Measurements from ENCODE around the gene MED12L. TPM values are rescaled to one million over a fixed set of nuclear protein-coding genes. Genes with fewer than 3 reads are reported as not detected.
A peak's percentile ranks its signal among the peaks of the same experiment; 100 is the strongest.

MED12L gene
- total RNA-seq, 1 experiment from 2014 or later, result 14.9 TPM

DNA sequence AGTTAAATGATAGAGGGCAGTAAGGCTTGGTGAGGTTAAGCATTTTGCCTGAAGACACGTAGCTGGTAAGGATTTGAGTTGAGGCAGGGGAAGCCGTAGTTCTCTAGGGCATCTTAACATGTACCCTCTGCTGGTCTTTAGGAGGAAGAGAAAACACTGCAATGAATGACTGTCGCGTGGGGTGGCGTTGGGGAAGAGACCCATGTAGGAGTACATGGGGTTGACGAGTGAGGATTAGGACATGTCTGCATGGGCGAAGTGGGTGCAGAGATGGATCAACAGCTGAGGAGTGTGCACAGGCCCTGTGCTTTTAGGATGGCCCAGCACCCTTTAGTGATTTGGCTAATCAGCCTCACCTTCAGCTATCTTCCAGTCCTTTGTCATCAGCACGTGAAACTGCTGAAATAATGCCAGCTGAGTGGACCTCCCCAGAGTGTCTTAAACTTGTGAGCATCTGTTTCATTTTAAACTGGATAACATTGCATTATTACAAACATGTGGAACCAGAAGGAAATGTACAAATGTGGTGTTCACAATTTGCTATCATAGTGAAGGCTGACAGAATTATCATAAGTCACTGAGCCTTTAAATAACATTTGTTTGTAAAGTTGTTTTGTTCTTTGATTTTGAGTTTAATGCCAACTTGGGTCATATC lies 177.5 kb downstream of the MED12L start:
- Mint-ChIP-seq H3K9me3 (no peaks in the 10 kb centered on the region), H3K4me1 (peaks cover 10 to 12% of the 10 kb centered on the region in 2 experiments), H3K27me3 (ENCODE audit: low read depth) (no peaks in the 10 kb centered on the region), H3K4me3 (no peak overlapping the region), H3K27ac (peak overlapping the region in 1 of 3 experiments; percentile 1; a peak in 1 of 7 replicates), H3K36me3 (ENCODE audit: insufficient read depth in 1 of 3, low read depth in 3 of 3) (peaks cover 0 to 4% (median 3%) of the 10 kb centered on the region in 3 experiments; a peak in 3 of 7 replicates)
- Histone ChIP-seq H2BK12ac (ENCODE audit: insufficient read length, low read depth, low read length) (no peak overlapping the region), H3K4me1 (ENCODE audit: insufficient read depth, low read length) (peaks cover 2% of the 10 kb centered on the region; the same call in 1 of the 2 replicates), H2BK5ac (ENCODE audit: insufficient read length, low read length) (no peak overlapping the region), H3K23ac (ENCODE audit: insufficient read length, low read depth, low read length) (no peak overlapping the region), H3T11ph (ENCODE audit: low read length) (no peak overlapping the region), H3K27ac (ENCODE audit: insufficient read length, low read depth, low read length) (no peak overlapping the region), H3K4me2 (ENCODE audit: insufficient read depth, insufficient read length, low read length) (no peak overlapping the region), H3K18ac (ENCODE audit: insufficient read length, low read depth, low read length) (no peak overlapping the region), H2BK120ac (ENCODE audit: low read depth, low read length, poor library complexity, severe bottlenecking) (no peak overlapping the region), H3K23me2 (ENCODE audit: insufficient read length, low read depth, low read length, poor library complexity, severe bottlenecking) (no peaks in the 10 kb centered on the region), H4K91ac (ENCODE audit: insufficient read length, low read depth, low read length) (no peak overlapping the region), H2BK15ac (ENCODE audit: low read depth, low read length) (no peak overlapping the region), H4K8ac (replicated peaks; ENCODE audit: insufficient read length, low read depth, low read length) (no peak overlapping the region), H3K14ac (ENCODE audit: insufficient read depth, low read length) (no peak overlapping the region), H4K20me1 (ENCODE audit: control insufficient read depth, insufficient read depth, insufficient read length) (no peaks in the 10 kb centered on the region), H3K9me3 (ENCODE audit: control insufficient read depth, low read depth, low read length) (no peaks in the 10 kb centered on the region), H3K27me3 (ENCODE audit: insufficient read depth, low read length) (no peaks in the 10 kb centered on the region), H3K9ac (ENCODE audit: extremely low read depth, insufficient read length, low read length) (no peak overlapping the region), H4K5ac (ENCODE audit: insufficient read length, low read depth, low read length) (no peak overlapping the region), H2BK20ac (ENCODE audit: low read depth, low read length, poor library complexity, severe bottlenecking) (no peak overlapping the region), H2AFZ (ENCODE audit: low read length) (no peak overlapping the region), H3K4ac (ENCODE audit: low read depth, low read length) (no peak overlapping the region), H3K56ac (ENCODE audit: insufficient read length, low read depth, low read length) (no peak overlapping the region), H3K79me2 (ENCODE audit: insufficient read depth, low read length) (no peaks in the 10 kb centered on the region), H2AK5ac (ENCODE audit: insufficient read length, low read length) (no peak overlapping the region), H3K79me1 (ENCODE audit: insufficient read depth, low read depth, low read length, poor library complexity, severe bottlenecking) (no peaks in the 10 kb centered on the region)
- no CpG with 5 or more reads among the region's 8 CpGs for WGBS (ENCODE audit: extremely low coverage, insufficient read length, low lambda C conversion rate)
- TF ChIP-seq, protein P1, sequence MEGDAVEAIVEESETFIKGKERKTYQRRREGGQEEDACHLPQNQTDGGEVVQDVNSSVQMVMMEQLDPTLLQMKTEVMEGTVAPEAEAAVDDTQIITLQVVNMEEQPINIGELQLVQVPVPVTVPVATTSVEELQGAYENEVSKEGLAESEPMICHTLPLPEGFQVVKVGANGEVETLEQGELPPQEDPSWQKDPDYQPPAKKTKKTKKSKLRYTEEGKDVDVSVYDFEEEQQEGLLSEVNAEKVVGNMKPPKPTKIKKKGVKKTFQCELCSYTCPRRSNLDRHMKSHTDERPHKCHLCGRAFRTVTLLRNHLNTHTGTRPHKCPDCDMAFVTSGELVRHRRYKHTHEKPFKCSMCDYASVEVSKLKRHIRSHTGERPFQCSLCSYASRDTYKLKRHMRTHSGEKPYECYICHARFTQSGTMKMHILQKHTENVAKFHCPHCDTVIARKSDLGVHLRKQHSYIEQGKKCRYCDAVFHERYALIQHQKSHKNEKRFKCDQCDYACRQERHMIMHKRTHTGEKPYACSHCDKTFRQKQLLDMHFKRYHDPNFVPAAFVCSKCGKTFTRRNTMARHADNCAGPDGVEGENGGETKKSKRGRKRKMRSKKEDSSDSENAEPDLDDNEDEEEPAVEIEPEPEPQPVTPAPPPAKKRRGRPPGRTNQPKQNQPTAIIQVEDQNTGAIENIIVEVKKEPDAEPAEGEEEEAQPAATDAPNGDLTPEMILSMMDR (conservative IDR thresholded peaks at IDR 0.05), result no peak
- no peak for DNase-seq

Measured in H9 (cell line).